HEK293 (cell line): ENCODE measurements around the gene LLGL2.

Experiments used
- AEBP2 ChIP-seq: fragments of 450-650 bp; formaldehyde crosslinking; IDR thresholded peaks from 2 replicates; pipeline ENCODE4 v1.5.1; 2016; ENCODE audit warnings: missing biosample characterization, missing genetic modification characterization, borderline replicate concordance
- CTCF ChIP-seq: fragments of 450-650 bp; formaldehyde crosslinking; IDR thresholded peaks from 2 replicates; pipeline ENCODE4 v1.5.1; 2016; ENCODE audit warnings: missing biosample characterization, missing genetic modification characterization
- ZNF146 ChIP-seq: fragments of 450-650 bp; formaldehyde crosslinking; IDR thresholded peaks from 2 replicates; pipeline ENCODE4 v1.5.1; 2016; ENCODE audit warnings: missing biosample characterization, missing genetic modification characterization
- ZNF18 ChIP-seq: fragments of 450-650 bp; formaldehyde crosslinking; IDR thresholded peaks from 2 replicates; pipeline ENCODE4 v1.5.1; 2016; ENCODE audit warnings: missing biosample characterization, missing genetic modification characterization
- ZNF274 ChIP-seq, 2 experiments: fragments of 200-500 bp in 1 of 2; fragments of 450-650 bp in 1 of 2; sonication (Bioruptor generic) in 1 of 2; formaldehyde crosslinking in 1 of 2; IDR thresholded peaks; 2 replicates each; pipeline versions ENCODE4 v1.5.1 to v1.6.1; 2014 to 2016; ENCODE audit warnings: borderline replicate concordance in 1 of 2, inconsistent platforms in 1 of 2, low read length in 1 of 2, missing biosample characterization in 1 of 2, missing genetic modification characterization in 1 of 2
- ZNF510 ChIP-seq: fragments of 450-650 bp; formaldehyde crosslinking; IDR thresholded peaks from 2 replicates; pipeline ENCODE4 v1.5.1; 2018; ENCODE audit warnings: mild to moderate bottlenecking, missing genetic modification characterization, missing biosample characterization; ENCODE audit not compliant: insufficient replicate concordance
- TF ChIP-seq, protein P1 (sequence below): fragments of 450-650 bp; formaldehyde crosslinking; IDR thresholded peaks from 2 replicates; pipeline ENCODE4 v1.5.1; 2016; ENCODE audit warnings: missing biosample characterization, missing genetic modification characterization

- TF ChIP-seq ZNF510 (no peak), CTCF (tag by site-specific recombination) (no peak), ZNF18 (tag by site-specific recombination) (no peak), AEBP2 (tag by site-specific recombination) (no peak), ZNF274 (IDR thresholded peaks at IDR 0.05; ENCODE audit: low read length) (no peak), ZNF274 (tag by site-specific recombination; IDR thresholded peaks at IDR 0.05; ENCODE audit: borderline replicate concordance) (no peak), ZNF146 (no peak)
- TF ChIP-seq, protein P1, sequence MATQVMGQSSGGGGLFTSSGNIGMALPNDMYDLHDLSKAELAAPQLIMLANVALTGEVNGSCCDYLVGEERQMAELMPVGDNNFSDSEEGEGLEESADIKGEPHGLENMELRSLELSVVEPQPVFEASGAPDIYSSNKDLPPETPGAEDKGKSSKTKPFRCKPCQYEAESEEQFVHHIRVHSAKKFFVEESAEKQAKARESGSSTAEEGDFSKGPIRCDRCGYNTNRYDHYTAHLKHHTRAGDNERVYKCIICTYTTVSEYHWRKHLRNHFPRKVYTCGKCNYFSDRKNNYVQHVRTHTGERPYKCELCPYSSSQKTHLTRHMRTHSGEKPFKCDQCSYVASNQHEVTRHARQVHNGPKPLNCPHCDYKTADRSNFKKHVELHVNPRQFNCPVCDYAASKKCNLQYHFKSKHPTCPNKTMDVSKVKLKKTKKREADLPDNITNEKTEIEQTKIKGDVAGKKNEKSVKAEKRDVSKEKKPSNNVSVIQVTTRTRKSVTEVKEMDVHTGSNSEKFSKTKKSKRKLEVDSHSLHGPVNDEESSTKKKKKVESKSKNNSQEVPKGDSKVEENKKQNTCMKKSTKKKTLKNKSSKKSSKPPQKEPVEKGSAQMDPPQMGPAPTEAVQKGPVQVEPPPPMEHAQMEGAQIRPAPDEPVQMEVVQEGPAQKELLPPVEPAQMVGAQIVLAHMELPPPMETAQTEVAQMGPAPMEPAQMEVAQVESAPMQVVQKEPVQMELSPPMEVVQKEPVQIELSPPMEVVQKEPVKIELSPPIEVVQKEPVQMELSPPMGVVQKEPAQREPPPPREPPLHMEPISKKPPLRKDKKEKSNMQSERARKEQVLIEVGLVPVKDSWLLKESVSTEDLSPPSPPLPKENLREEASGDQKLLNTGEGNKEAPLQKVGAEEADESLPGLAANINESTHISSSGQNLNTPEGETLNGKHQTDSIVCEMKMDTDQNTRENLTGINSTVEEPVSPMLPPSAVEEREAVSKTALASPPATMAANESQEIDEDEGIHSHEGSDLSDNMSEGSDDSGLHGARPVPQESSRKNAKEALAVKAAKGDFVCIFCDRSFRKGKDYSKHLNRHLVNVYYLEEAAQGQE = no peak
These were observed 11.9 kb upstream of the LLGL2 start for GRCh38 chr17:75513641-75514000.
